HG03066 (cell line): Measurements from ENCODE around the gene ANKMY2.
"Not testable (repeated sequence)": the region's sequence is repeated elsewhere in the genome, so short reads cannot be mapped to it uniquely, and the experiment has no call there.

Experiments used
- ATAC-seq: cut with Tn5 transposase; IDR thresholded peaks from one replicate; pipeline ENCODE4 v1.9.1; 2021; ENCODE audit warnings: low read depth; ENCODE audit not compliant: unreplicated experiment

ANKMY2 gene

DNA sequence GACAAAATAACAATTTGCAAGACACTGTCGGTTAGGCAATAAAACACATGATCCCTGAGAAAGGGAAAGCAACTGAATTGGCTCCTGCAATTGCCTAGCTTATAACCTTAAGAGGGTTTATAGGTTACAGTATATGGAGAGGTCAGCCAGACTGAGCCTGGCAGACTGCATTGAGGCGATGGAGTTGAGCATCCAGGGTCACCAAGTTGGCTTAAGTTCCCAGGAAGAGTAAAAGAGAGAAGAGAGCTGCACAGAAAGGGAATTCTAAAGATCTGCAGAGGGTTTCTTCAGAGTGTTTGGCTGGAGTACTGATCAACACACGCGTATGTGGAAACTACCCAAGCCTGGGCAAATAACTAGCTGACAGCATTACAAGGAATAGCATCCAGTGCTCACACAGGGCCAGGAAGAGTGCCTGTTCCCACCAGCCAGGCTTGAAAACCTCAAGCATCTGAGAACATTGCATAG, 11.2 kb downstream of the ANKMY2 start:
- ATAC-seq = no peak

DNA sequence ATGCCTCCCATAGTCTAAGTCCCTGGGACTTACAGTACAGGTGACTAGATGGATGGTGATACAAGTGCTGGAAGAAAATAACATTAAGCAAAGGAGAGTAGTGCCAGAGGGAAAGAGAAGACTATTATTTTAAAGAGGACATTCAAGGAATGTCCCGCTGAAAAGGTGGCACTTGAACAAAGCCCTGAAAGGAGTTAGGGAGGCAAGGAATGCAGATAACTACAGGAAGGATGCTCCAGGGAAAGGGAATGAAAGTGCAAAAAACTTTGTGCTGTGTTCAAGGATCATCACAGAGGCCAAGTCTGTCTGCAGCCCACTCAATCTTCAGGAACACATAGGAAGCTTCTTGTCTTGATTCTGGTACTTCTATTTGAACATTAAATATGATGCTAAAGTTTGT, 14.9 kb downstream of the ANKMY2 start:
- no peak for ATAC-seq

DNA sequence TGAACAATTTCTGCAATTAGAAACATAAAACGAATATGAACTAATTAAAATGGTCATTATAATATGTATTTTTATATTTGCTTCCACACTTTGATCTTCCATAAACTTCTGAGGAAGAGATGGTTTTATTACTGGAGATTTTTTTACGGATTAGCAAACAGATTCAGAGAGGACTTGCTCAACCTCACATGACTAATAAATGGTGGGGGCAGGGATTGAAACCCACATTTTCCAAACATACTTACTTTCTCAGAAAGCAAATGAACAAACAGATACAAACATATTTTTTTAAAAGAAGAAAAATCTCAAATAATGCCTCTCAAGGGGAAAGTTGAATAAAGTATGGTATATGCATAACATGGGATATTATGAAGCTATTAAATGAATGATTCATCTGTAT, 18.3 kb downstream of the ANKMY2 start:
- no peak for ATAC-seq

DNA sequence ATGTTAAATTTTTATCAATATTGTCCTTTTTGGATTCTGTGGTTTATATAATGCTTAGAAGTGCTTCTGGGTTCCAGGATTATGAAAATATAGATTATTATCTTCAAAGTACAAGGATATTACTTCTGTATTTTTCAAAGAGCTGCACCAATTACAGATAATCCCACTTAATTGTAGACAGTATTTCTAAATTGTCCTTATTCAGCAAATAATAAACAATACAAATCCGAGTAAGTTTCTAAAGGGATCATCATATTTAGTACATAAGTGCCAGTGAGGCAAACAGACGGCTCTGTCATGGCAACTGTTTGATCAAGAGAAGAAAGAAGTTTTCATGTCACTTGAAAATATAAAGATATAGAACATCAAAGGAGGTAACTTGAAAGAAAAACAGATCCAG, 19.2 kb downstream of the ANKMY2 start:
- no peak for ATAC-seq

DNA sequence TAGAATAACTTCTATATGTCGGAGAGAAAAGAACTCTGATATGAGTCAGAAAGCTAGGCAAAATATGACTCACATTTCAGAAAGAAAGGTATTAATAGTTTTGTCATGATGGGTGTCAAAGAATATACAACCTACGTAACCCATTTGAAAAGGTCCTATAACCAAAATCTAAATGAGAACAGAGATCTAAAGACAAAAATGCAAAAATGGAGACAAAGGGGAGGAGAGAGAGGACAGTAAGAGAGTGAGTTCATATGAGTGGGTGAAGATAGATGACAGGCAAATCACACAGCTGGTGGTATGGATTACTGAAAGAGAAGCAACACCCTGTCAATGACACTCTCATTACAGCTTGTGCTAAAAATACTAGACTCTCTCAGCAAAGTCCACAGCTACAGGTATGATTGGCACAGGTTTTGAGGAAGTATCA, 25.6 kb downstream of the ANKMY2 start:
- peak; percentile 78 for ATAC-seq

DNA sequence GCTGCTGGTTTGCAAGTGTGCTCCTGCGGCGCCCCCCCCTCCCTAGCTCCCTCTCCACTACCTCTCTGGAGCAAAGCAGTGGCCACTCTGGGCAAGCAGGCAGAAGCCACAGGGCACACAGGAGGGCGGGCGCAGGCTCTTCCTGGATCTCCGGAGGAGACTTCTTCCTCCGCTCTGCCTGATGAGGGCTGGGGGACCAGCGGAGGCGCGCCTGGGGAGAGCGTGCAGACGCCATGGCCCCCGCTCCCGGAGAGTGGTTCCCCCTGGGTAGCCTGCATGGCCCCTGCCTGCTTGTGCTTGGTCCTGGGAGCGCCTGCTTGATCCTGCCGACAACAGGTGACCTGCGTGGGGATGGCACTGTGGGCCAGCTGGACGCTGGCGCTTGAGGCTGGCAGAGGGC, 29.0 kb downstream of the ANKMY2 start:
- no peak for ATAC-seq

DNA sequence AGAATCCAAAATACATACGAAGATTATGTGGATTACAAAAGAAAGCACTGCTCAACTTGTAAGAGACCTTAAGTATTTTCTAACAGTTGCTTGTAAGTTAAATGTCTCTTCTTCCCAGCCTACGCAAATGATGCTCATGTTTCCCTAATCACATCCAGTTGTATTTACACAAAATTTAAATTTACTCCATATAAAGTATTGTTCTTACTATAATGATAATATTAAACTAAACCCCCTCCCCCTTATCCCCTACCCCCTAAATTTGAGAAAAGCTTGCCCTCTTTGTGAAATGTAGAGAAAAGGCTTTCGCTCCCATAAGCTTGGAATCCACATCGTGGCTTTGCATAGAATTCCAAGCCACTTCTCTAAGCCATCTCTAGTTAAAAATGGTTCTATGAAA, 29.4 kb downstream of the ANKMY2 start:
- no peak for ATAC-seq

DNA sequence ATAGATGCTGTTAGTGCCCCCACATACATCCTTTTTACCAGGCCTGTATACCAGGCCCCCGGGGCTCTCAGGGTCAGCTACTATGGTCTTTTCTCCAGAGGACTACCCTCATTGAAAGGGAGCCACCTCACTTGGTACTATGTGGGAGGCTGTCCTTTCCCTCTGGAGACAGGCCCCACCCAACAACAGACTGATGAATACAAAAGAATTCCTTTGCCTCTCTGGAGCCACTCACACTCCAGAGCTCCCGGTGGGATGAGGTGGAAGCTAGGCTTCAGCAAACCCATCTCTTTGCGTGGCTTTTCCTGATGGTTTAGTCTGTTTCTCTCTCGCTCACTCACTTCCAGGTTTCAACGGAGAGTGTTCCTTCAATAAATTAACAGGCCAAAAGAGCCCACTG, 30.3 kb downstream of the ANKMY2 start:
- ATAC-seq = no peak

DNA sequence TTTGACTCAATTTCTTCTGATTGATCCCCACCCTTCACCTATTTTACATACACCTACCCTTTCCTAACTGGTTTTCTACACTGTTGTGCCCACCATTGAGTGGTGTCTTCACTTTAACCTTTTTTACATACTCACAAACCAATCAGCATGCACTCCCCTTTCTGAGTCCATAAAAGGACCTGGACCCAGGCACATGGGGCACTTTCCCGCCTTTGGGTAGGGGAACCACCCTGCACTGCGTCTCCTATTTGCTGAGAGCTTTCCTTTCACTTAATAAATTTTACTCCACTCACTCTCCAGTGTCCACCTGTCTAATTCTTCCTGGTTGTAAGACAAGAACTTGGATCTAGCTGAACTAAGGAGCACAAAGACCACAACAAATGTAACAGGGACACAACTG, 33.8 kb downstream of the ANKMY2 start:
- ATAC-seq = no peak

DNA sequence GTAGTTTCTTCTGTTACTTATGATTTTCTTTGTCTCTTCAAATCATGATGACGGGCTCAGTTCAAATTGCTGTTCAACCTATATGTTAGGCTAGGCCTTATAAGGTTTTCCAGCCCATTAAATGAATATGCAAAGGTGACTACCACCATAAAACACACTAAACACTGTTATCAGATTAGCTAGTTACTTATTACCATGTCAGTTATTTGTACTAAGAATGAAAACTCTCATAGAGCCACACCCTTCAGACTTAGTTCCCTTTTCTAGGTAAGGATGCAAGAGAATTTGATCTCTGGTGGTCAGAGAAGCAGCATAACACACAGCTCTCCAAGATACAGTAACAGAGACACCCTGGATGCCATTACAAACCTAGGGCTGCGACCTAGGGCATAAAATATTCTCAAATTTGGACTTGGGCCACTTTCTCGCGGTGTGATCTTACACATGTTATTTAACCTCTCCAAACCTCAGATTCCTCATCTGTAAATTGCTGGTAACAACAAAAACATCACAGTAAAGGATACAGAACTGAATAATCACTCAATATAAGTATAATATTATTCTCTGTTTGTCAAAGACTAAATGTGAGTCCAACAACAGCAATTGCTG, 35.6 kb downstream of the ANKMY2 start:
- no peak for ATAC-seq

DNA sequence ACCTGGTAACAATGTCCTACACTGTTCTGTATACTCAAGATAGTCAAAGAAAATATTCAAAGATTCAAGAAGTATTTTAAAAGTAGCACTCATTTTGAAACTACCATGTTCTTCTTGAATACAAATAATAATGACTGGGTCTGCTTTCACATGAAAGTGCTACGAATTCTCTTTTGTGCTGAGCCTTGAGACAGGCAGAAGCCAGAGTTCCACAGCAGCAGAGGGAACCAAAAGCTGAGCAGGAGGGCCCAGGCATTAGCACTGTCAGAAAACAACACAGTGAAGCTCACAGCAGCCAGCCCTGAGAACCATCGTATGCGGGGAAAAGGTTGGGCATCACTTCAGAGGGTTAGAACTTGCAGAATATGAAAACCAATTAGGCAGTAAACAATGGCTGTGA, 38.9 kb downstream of the ANKMY2 start:
- ATAC-seq = no peak

DNA sequence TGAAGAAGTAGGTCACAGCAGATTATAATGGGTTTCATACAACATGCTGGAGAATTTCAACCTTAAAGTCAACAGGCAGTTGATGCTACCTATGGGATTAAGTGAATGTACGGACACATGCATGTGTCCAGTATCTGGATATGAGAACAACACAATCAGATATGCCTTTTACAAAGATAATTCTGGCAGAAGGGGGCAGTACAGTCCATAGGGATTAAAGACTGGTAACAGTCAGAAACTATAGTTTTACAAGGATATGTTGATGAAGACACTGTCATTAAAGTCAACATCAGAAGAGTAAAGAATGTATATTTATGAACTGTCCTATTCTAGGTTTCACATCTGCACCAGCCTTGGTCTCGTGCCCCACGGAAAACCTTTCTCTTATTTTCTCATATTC, 41.5 kb downstream of the ANKMY2 start:
- ATAC-seq = no peak

DNA sequence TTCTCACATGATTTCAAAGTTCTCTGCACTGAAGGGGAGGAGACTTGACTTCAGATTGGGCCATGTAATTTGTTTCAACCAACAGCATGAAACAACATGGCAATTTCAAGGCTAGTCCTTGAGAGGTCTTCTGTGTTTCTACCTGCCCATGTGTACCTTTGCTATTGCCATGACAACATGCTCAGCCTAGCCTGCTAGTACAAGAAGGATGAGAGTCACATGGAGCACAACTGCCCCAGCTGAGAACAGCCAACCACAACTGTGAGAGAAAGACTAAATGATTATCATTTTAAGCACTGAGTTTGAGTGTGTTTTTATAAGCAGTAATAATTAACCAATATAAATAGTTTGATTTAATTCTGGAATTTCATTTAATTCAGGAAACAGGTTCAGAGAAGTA, 41.9 kb downstream of the ANKMY2 start:
- ATAC-seq = no peak

DNA sequence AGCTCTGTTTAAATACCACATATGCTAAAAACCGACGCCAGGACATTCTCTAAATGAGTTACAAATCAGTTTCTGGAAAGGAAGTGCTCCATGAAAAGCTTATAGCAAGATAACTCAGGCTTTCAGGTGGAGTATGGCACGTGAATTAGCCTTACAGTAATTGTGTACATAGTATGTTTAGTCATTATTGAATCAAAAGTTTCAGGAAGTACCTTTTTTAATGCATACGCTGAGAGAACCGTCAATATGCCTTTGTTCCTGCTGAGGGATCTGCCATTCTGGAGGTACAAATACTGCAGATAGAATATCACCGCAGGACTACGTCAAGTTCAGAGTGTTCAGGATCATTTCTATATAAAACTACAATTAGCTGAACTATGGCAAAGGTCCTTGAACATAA, 45.7 kb downstream of the ANKMY2 start:
- no peak for ATAC-seq

DNA sequence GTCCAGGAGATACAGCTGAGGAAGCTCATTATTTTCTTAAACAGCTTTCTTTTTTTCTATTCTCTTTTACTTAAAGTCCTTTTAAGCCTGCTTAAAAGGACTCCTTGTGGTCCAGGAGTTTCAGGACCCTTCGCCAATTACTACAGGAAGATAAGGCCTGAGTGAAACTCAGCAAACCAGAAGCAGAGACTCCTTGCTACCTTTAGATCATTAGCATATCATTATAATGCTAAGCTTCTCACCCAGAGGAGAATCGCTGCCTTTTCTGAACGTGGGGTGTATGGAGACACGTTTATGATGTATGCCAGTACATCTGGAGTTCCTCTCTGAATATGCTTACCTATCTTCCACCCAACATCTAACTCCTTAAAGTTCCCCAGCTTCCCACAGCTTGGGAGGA, 47.5 kb downstream of the ANKMY2 start:
- ATAC-seq = no peak

DNA sequence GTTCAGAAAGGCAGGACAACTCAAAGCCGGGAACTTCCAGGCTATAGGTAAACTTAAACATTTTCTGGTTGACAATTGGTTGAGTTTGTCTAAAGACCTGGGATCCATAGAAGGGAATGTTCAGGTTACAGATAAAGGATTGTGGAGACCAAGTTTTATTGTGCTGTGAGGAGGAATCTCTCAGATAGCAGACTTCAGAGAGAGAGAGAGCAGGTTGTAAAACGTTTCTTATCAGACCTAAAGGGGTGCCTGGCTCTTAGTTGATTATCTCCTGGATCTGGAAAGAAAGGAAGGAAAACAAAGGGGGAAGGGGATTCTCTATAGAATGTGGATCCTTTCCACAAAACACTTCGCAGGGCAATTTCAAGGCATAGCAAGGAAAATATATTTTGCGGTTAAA, 50.0 kb downstream of the ANKMY2 start:
- not testable (repeated sequence) for ATAC-seq

DNA sequence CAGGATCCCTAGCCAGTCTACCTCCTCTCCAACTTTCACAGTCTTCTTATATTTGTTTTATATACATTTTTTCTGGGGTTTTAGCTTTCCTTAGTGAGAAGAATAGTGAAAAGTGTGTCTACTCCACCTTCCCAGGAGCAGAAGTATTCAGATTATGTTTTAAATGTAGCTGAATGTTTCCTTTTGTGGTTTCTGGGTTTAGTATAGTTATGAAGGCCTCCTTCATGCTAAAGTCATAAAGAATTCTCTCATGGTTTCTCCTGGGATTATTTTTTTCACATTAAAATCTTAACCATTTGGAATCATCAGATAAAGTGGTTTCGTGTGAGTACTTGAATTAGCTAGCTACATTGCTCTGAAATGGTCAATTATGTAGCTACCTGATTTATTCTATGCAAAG, 50.9 kb downstream of the ANKMY2 start:
- no peak for ATAC-seq

DNA sequence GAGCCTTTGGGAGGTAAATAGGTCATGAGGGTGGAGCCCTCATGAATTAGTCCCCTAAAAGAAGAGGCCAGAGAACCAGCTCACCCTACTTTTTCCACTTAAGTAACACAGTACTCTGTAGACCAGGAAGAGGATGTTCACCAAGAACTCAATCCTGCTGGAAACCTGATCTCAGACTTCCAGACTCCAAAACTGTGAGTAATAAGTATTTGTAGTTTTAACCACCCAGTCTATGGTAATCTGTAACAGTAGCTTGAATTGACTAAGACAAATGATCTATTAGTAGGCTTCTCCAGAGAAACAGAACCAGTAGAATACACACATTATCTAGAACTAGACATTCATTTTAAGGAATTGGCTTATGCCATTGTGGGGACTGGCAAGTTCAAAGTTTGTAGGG, 51.5 kb downstream of the ANKMY2 start:
- ATAC-seq = no peak

DNA sequence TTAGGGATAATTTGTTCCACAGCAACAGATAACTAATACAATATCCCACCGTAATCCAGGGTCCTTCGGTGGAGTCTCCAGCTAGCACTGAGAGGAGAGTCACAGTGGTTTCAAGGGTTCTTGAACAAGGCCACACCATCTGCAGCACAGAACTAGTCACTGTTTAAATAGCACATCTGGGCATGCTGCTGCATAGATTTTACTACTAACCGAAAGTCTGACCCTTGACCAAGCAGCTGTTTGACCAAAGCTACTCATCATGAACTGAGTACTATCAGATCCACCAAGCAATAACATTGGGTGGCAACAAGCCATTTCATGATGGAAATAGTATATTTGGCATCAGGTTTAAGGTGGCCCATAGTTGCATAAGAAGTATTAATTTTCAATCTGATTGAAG, 53.2 kb downstream of the ANKMY2 start:
- no peak for ATAC-seq

DNA sequence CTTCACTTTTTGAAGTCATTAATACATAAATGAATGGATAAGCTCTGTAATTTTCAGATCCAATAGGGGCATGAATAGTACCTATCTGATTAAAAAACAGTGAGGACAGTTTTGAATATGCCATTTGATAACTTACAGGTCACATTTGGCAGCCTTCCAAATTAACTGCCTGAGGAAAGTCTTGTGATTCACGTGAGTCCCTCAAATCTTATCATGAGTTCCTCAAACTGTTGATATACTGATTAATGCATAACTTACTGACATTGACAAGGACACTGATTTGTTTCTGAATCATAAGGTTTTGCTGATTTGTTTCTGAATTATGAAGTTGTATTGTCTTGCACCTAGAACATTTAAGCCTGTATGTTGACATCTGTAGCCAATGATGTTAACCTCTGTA, 55.1 kb downstream of the ANKMY2 start:
- ATAC-seq = no peak

DNA sequence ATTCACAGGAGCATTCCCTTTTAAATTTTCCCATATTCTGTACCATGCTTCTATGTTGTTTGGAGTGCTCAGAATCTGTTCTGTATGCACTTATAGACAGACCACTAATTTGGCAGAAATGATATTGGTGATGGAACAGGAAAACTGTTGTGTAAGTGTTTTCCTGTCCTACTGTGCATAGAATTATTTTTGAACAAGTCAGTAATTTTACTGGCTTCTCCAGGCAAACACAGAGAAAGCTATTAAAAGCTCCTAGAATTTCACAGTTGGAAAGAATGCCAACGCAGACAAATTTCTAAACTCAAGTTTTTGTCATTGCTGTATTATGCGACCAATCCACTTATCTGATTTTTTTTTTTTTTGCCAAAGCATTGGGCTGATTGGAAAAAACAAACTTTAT, 55.7 kb downstream of the ANKMY2 start:
- no peak for ATAC-seq

DNA sequence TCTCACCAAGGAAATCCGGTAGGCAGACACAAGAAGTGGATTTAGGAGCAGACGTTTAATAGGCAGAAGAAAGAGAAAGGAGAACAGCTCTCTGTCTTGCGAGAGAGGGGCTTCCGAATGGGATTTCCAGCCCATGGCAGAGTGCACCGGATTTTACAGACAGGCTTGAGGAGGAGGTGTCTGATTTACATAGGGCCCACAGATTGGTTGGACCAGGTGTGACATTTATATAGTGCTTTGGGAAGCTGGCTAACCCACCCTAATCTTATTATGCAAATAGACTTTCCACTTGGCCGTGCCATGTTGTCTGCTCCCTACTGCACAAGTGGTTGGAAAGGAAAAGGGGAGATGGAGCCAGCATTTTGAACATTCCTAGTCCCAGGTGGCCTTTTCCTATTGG, 57.8 kb downstream of the ANKMY2 start:
- no peak for ATAC-seq

DNA sequence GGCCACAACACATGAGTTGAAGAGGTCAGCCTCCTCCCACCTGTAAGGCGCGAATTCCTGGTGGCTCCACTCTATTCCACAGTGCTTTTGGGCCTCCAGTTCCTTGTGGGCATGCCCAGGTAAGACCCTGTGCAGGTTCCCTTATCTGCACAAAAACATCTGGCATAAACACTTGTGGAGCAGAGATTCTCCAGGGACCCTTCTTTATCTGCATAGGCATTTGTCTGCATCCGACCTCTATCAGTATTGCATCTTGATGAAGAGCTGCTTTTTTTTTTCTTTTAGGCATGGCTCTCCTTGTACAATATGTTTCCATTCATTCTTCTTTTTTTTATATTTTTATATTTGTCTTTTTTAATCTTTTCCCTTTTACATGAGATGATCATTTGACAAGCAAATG, 58.4 kb downstream of the ANKMY2 start:
- ATAC-seq = no peak
